ENCODE data around the gene RPS26. TPM values are rescaled to one million over a fixed set of nuclear protein-coding genes. Genes with fewer than 3 reads are reported as not detected.

Gene RPS26
- total RNA-seq, 4 donors from 2014 or later, result 381 to 1,639 (median 1,040) TPM

GRCh38 chr12:56087220-56087619, 45.5 kb downstream of the RPS26 start:
- TF ChIP-seq POLR2A (IDR thresholded peaks at IDR 0.05) (no peak), CTCF (IDR thresholded peaks at IDR 0.05) (no peak)
- Histone ChIP-seq H3K27me3 (no peaks in the 10 kb centered on the region), H3K4me3 (no peak overlapping the region), H3K9me3 (no peaks in the 10 kb centered on the region), H3K4me1 (peaks cover 0 to 49% (median 0%) of the 10 kb centered on the region in 3 donors), H3K27ac (peak overlapping the region in 3 of 4 donors; percentile 21 to 72 (median 71)), H3K36me3 (peaks cover 0 to 90% (median 0%) of the 10 kb centered on the region in 3 donors)
- intact Hi-C loops (cut with DNase I), result no loop called here
- no peak for DNase-seq
- 66 to 78% methylated on average over 2 to 3 of the region's 6 CpGs for WGBS, 2 donors

Other genes with a start within 250 kb of the RPS26 start
- 10 to 100 TPM; 22.6 to 60.1 (median 53.7) TPM for gene SARNP, start 224.2 kb upstream of the RPS26 start, total RNA-seq
- gene ORMDL2, start 223.9 kb upstream of the RPS26 start, total RNA-seq, result 10 to 100 TPM; 29.9 to 31.9 (median 31.1) TPM
- 10 to 100 TPM; 15.3 to 30.2 (median 19.9) TPM for gene DNAJC14, start 212.3 kb upstream of the RPS26 start, total RNA-seq
- 1 to 10 TPM; 1.5 to 3.1 (median 1.8) TPM for gene MMP19, start 199.0 kb upstream of the RPS26 start, total RNA-seq
- gene PYM1, start 114.0 kb upstream of the RPS26 start, total RNA-seq, result 100 to 1,000 TPM in 1 of 4 donors, 10 to 100 TPM in 3; 60.7 to 107 (median 85.0) TPM
- 100 to 1,000 TPM in 3 of 4 donors, 10 to 100 TPM in 1; 95.7 to 209 (median 159) TPM for gene DGKA, start 110.8 kb upstream of the RPS26 start, total RNA-seq
- 1 to 10 TPM in 1 of 4 donors, under 1 TPM in 3; 0.48 to 3.4 (median 0.67) TPM for gene PMEL, start 75.9 kb upstream of the RPS26 start, total RNA-seq
- 10 to 100 TPM; 11.1 to 22.6 (median 17.0) TPM for gene CDK2, start 75.1 kb upstream of the RPS26 start, total RNA-seq
- gene RAB5B, start 67.8 kb upstream of the RPS26 start, total RNA-seq, result 10 to 100 TPM; 78.2 to 94.2 (median 86.4) TPM
- 10 to 100 TPM; 16.0 to 30.0 (median 18.5) TPM for gene SUOX, start 44.6 kb upstream of the RPS26 start, total RNA-seq
- 1 to 10 TPM; 1.2 to 2.0 (median 1.9) TPM for gene IKZF4, start 20.9 kb upstream of the RPS26 start, total RNA-seq
- 100 to 1,000 TPM in 1 of 4 donors, 10 to 100 TPM in 3; 36.0 to 125 (median 82.8) TPM for gene ERBB3, start 38.2 kb downstream of the RPS26 start, total RNA-seq
- gene PA2G4, start 62.6 kb downstream of the RPS26 start, total RNA-seq, result 100 to 1,000 TPM in 3 of 4 donors, 10 to 100 TPM in 1; 89.3 to 206 (median 176) TPM
- gene RPL41, start 74.7 kb downstream of the RPS26 start, total RNA-seq, result 1,000 to 10,000 TPM in 3 of 4 donors, 100 to 1,000 TPM in 1; 966 to 4,641 (median 3,066) TPM
- 1 to 10 TPM; 1.5 to 3.8 (median 2.3) TPM for gene ZC3H10, start 76.3 kb downstream of the RPS26 start, total RNA-seq
- 10 to 100 TPM; 42.6 to 70.8 (median 62.5) TPM for gene ESYT1, start 86.3 kb downstream of the RPS26 start, total RNA-seq
- gene MYL6B, start 110.7 kb downstream of the RPS26 start, total RNA-seq, result 10 to 100 TPM; 26.3 to 51.0 (median 37.8) TPM
- 1,000 to 10,000 TPM; 1,011 to 2,279 (median 1,490) TPM for gene MYL6, start 116.4 kb downstream of the RPS26 start, total RNA-seq
- 10 to 100 TPM; 31.7 to 64.9 (median 46.1) TPM for gene SMARCC2, start 147.6 kb downstream of the RPS26 start, total RNA-seq
- 10 to 100 TPM; 21.1 to 42.5 (median 28.6) TPM for gene RNF41, start 180.0 kb downstream of the RPS26 start, total RNA-seq
- gene NABP2, start 182.4 kb downstream of the RPS26 start, total RNA-seq, result 10 to 100 TPM; 17.2 to 31.0 (median 21.6) TPM
- gene SLC39A5, start 188.1 kb downstream of the RPS26 start, total RNA-seq, result 1 to 10 TPM in 1 of 4 donors, not detected in 3; 1.1 TPM
- gene ANKRD52, start 216.5 kb downstream of the RPS26 start, total RNA-seq, result 10 to 100 TPM in 3 of 4 donors, 1 to 10 TPM in 1; 9.2 to 15.8 (median 13.9) TPM
- 1 to 10 TPM; 1.6 to 9.5 (median 4.1) TPM for gene COQ10A, start 225.0 kb downstream of the RPS26 start, total RNA-seq

Data from esophagus squamous epithelium (tissue), 5 donors.